HG02759 (cell line): Measurements from ENCODE around the gene TMEM35B.
"Not testable (repeated sequence)": the region's sequence is repeated elsewhere in the genome, so short reads cannot be mapped to it uniquely, and the experiment has no call there.

ENCODE experiments used
- ATAC-seq: cut with Tn5 transposase; IDR thresholded peaks from one replicate; pipeline ENCODE4 v1.9.1; 2021; ENCODE audit warnings: mild to moderate bottlenecking, moderate library complexity; ENCODE audit not compliant: unreplicated experiment

Gene TMEM35B

GRCh38 chr1:34976384-34977209 lies 8.6 kb downstream of the TMEM35B start:
- no peak for ATAC-seq

GRCh38 chr1:34975771-34976170 lies 9.4 kb downstream of the TMEM35B start:
- ATAC-seq = no peak

GRCh38 chr1:34975338-34975737 lies 9.8 kb downstream of the TMEM35B start:
- no peak for ATAC-seq

- no peak for ATAC-seq
Observed at GRCh38 chr1:34974626-34975025, 10.5 kb downstream of the TMEM35B start.

GRCh38 chr1:34973326-34973725 lies 11.8 kb downstream of the TMEM35B start:
- ATAC-seq = no peak

- no peak for ATAC-seq
Observed at GRCh38 chr1:34970829-34971228, 14.3 kb downstream of the TMEM35B start.

- ATAC-seq = no peak
Observed at GRCh38 chr1:34970220-34970735, 14.9 kb downstream of the TMEM35B start.

- ATAC-seq = not testable (repeated sequence)
Observed at GRCh38 chr1:34968297-34968696, 16.9 kb downstream of the TMEM35B start.

GRCh38 chr1:34967672-34968071 lies 17.5 kb downstream of the TMEM35B start:
- not testable (repeated sequence) for ATAC-seq

GRCh38 chr1:34965597-34965996 lies 19.6 kb downstream of the TMEM35B start:
- no peak for ATAC-seq

- ATAC-seq = no peak
Observed at GRCh38 chr1:34950428-34950827, 34.7 kb downstream of the TMEM35B start.

- not testable (repeated sequence) for ATAC-seq
Observed at GRCh38 chr1:34948739-34949138, 36.4 kb downstream of the TMEM35B start.

GRCh38 chr1:34947641-34948314 lies 37.4 kb downstream of the TMEM35B start:
- ATAC-seq = not testable (repeated sequence)

- ATAC-seq = no peak
Observed at GRCh38 chr1:34946211-34946610, 38.9 kb downstream of the TMEM35B start.

GRCh38 chr1:34941798-34942197 lies 43.3 kb downstream of the TMEM35B start:
- ATAC-seq = not testable (repeated sequence)
